Measurements from ENCODE around the gene ZNF346. TPM values are rescaled to one million over a fixed set of nuclear protein-coding genes. Genes with fewer than 3 reads are reported as not detected.
"Not testable (repeated sequence)": the region's sequence is repeated elsewhere in the genome, so short reads cannot be mapped to it uniquely, and the experiment has no call there.

The ZNF346 gene, protein sequence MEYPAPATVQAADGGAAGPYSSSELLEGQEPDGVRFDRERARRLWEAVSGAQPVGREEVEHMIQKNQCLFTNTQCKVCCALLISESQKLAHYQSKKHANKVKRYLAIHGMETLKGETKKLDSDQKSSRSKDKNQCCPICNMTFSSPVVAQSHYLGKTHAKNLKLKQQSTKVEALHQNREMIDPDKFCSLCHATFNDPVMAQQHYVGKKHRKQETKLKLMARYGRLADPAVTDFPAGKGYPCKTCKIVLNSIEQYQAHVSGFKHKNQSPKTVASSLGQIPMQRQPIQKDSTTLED
- polyA plus RNA-seq (ENCODE audit: insufficient read length in 12 of 12), result 10 to 100 TPM in 11 of 12 donors, not detected in 1; 11.6 to 28.9 (median 14.8) TPM
- long read RNA-seq, donor 1, transcript ZNF346-201 (7 exons, 2,314 nt), result major isoform, 5 of 7 reads
- long read RNA-seq, donor 1, partial matches to known transcripts, result 0 of 7 reads
- long read RNA-seq, donor 1, other reads (novel, unspliced or antisense), result 0 of 7 reads
- long read RNA-seq, donor 2, transcript ZNF346-201 (7 exons, 2,314 nt), result major isoform, 5 of 13 reads
- long read RNA-seq, donor 2, partial matches to known transcripts, result 8 of 13 reads
- long read RNA-seq, donor 2, other reads (novel, unspliced or antisense), result 0 of 13 reads
- long read RNA-seq, donor 3, partial matches to known transcripts, result 0 of 1 reads
- long read RNA-seq, donor 3, other reads (novel, unspliced or antisense), result 0 of 1 reads
- long read RNA-seq, donor 4, partial matches to known transcripts, result 0 of 1 reads
- long read RNA-seq, donor 4, other reads (novel, unspliced or antisense), result 0 of 1 reads
- long read RNA-seq, donor 5, partial matches to known transcripts, result 0 of 2 reads
- long read RNA-seq, donor 5, other reads (novel, unspliced or antisense), result 0 of 2 reads
- long read RNA-seq, donor 6, partial matches to known transcripts, result 5 of 6 reads
- long read RNA-seq, donor 6, other reads (novel, unspliced or antisense), result 0 of 6 reads
- long read RNA-seq, donor 7, partial matches to known transcripts, result 0 of 3 reads
- long read RNA-seq, donor 7, other reads (novel, unspliced or antisense), result 0 of 3 reads
- long read RNA-seq, donor 8, partial matches to known transcripts, result 0 of 3 reads
- long read RNA-seq, donor 8, other reads (novel, unspliced or antisense), result 0 of 3 reads
- long read RNA-seq, donor 9, partial matches to known transcripts, result 0 of 2 reads
- long read RNA-seq, donor 9, other reads (novel, unspliced or antisense), result 0 of 2 reads
- long read RNA-seq, donor 10, transcript ZNF346-201 (7 exons, 2,314 nt), result major isoform, 5 of 6 reads
- long read RNA-seq, donor 10, partial matches to known transcripts, result 0 of 6 reads
- long read RNA-seq, donor 10, other reads (novel, unspliced or antisense), result 0 of 6 reads
- long read RNA-seq, donor 11, partial matches to known transcripts, result 0 of 1 reads
- long read RNA-seq, donor 11, other reads (novel, unspliced or antisense), result 0 of 1 reads

DNA sequence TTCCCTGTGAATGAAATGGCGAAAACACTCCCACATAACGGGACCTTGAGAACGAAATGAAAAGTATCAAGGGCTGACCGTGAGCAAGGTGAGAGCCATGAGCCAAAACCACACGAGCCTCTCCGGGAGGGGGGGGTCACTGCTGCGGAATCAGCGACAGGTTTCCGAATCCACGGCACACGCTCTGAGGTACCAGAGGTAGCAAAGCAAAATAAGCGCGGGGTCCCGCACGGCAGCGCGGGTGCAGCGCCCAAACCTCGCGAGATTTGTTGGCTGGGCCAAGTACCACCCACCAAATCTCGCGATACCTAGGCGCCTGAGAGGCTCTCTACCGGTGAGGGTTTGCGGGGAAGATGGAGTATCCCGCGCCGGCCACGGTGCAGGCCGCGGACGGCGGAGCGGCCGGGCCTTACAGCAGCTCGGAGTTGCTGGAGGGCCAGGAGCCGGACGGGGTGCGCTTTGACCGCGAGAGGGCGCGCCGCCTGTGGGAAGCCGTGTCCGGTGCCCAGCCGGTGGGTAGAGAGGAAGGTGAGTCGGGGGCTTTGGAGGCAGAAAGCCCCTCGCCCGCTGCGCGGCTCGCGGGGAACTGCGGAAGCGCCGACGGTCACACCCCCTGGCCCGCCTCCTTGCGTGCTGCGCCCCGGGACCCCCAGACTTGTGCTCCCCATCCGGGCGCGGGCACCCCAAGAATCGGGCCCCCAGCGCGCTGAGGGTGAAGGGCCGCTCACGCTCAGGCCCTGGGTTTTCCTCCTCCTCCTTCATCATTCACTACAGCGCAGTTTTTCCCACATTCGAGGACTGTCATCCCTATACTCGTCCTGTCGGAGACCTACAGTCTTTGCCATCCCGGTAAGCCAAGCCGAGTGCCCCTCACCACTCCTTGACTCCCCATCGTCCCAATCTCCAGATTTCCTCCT is at the start of gene ZNF346:
Gene ZNF346 (plus strand): TSS at position 311 of the 917 bp plus-strand sequence. CDS start 43 bp downstream, at position 354.
- DNase-seq, result peak; percentile 95

DNA sequence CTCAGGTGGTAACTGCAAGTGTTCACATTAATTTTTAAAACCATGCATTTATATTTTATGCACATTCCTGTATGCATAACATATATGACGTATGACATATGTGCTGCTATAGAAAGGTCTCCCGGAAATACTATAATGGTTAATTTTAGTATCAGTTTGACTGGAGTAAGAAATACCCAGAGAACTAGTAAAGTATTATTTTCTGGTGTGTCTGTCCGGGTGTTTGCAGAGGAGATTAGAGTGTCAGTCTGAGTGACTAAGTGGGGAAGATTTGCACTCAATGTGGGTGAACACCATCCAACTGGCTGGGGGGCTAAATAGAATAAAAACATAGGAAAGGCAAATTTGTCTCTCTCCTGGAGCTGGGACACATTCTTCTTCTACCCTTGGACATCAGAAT is 42.8 kb upstream of the ZNF346 start:
- no peak for DNase-seq

DNA sequence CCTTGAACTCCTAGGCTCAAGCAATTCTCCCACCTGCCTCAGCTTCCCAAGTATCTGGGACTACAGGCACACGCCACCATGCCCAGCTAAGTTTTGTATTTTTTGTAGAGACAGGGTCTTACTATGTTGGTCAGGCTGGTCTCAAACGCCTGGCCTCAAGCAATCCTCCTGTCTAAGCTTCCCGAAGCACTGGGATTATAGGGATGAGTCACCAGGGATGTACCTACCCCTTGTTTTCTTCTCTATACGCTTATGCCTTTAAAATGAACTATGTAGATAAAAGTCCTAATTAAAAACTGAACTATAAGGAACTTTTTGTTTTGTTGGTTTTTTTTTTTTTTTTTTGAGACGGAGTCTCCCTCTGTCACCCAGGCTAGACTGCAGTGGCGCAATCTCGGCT is 41.7 kb upstream of the ZNF346 start:
- no peak for DNase-seq

DNA sequence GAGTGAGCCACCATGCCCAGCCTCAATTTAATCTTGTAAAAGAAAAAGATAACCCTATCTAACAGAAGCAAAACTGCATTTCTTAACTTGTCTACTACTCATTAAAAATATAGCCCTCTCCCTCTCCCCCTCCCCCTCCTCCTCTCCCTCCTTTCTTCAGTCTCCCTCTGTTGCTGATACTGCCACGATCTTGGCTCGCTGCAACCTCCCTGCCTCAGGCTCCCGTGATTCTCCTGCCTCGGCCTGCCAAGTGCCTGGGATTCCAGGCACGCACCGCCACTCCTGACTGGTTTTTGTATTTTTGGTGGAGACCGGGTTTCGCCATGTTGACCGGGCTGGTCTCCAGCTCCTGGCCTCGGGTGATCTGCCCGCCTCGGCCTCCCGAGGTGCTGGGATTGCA is 39.4 kb upstream of the ZNF346 start:
- not testable (repeated sequence) for DNase-seq

DNA sequence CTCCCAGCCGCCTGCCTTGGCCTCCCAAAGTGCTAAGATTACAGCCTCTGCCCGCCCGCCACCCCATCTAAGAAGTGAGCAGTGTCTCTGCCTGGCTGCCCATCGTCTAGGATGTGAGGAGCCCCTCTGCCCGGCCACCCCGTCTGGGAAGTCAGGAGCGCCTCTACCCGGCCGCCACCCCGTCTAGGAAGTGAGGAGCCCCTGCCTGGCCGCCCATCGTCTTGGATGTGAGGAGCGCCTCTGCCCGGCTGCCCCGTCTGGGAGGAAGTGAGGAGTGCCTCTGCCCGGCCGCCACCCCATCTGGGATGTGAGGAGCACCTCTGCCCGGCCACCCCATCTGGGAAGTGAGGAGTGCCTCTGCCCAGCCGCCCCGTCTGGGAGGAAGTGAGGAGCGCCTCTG is 38.9 kb upstream of the ZNF346 start:
- not testable (repeated sequence) for DNase-seq

DNA sequence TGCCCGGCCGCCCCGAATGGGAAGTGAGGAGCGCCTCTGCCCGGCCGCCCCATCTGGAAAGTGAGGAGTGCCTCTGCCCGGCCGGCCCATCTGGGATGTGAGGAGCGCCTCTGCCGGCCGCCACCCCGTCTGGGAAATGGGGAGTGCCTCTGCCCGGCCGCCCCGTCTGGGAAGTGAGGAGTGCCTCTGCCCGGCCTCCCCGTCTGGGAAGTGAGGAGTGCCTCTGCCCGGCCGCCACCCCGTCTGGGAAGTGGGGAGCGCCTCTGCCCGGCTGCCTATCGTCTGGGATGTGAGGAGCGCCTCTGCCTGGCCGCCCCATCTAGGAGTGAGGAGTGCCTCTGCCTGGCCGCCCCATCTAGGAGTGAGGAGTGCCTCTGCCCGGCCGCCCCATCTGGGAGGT is 38.3 kb upstream of the ZNF346 start:
- DNase-seq, result not testable (repeated sequence)

DNA sequence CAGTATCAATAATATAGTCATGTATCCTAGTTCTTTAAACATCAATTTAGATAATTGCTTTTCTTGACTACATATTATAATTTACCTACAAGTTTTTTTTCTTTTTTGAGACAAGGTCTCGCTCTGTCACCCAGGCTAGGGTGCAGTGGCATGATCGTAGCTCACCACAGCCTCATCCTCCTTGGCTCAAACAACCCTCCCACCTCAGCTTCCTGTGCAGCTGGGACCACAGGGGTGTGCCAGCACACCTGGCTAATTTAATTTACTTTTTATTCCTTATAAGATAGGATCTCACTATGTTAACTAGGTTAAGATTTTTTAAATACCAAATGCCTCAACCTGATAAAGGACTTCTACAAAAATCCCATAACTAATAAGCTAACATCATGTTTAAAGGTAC is 37.0 kb upstream of the ZNF346 start:
- no peak for DNase-seq

DNA sequence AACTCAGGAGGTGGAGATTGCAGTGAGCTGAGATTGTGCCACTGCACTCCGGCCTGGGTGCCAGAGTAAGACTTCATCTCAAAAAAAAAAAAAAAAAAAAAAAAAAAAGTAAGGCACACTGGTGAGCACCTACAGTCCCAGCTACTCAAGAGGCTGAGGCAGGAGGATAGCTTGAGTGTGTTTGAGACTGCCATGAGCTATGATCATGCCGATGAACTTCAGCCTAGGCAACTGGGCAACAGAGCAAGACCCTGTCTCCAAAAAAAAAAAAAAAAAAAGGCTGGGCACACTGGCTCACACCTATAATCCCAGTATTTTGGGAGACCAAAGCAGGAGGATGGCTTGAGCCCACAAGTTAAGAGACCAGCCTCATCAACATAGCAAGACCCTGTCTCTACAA is 36.2 kb upstream of the ZNF346 start:
- DNase-seq, result no peak

DNA sequence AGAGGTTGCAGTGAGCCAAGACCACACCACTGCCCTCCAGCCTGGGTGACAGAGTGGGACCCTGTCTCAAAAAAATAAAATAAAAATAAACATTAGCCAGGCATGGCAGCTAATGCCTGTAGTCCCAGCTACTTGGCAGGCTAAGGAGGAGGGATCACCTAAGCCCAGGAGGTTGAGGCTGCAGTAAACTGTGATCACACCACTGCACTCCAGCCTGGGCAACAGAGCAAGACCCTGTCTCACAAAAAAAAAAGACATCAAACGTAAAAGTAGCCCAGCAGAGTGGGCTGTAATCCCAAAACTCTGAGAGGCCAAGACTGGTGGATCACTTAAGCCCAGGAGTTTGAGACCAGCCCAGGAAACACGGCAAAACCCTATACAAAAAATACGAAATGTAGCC is 34.9 kb upstream of the ZNF346 start:
- no peak for DNase-seq

DNA sequence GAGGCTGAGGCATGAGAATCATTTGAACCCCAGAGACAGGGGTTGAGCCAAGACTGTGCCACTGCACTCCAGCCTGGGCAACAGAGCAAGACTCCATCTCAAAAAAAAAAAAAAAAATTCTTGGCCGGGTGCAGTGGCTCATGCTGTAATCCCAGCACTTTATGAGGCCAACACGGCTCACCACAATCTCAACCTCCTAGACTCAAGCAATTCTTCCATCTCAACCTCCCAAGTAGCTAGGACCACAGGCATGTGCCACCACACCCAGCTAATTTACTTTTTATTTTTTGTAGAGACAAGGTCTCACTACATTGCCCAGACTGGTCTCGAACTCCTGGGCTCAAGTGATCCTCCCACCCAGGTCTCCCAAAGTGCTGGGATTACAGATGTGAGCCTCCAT is 29.4 kb upstream of the ZNF346 start:
- not testable (repeated sequence) for DNase-seq

DNA sequence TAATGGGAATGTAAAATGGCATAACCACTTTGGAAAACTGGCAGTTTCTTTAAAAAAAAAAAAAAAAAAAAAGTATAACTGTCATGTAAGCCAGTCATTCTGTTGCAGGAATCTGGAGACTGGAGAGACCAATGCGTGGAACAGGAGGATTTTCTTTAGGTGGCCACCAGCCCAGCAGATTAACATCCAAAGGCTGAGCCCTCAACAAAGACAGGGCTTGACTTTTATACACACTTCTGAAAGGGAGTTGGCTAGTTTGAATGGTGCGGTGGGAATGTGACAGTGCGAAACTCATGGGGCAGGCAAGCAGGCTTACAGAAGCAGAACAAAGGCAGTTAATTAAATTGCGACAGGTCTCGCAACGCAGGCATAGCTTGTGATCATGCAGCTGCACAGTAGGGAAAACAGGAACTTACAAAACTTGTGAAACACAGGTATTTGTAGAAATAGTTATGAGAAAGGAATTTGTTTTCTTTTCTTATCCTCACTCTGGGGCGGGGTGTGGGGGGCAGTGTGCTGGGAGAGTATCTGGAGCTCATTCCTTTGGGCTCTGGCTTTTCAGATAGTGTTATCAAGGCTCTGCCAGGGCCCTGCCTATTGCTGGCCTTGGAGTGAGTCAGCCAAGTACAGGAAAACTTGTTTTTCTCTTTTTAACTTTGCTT is 27.9 kb upstream of the ZNF346 start:
- no peak for DNase-seq

DNA sequence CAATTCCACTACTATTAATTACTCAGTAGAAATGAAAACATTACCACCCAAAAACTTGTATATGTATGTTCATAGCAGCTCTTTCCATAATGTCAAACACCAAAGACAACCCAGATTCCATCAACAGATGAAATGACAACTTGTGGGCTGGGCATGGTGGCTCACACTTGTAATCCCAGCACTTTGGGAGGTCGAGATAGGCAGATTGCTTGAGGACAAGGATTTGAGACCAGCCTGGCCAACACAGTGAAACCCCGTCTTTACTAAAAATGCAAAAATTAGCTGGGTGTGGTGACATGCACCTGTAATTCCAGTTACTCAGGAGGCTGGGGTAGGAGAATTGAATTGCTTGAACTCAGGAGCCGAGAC is 27.4 kb upstream of the ZNF346 start:
- no peak for DNase-seq

DNA sequence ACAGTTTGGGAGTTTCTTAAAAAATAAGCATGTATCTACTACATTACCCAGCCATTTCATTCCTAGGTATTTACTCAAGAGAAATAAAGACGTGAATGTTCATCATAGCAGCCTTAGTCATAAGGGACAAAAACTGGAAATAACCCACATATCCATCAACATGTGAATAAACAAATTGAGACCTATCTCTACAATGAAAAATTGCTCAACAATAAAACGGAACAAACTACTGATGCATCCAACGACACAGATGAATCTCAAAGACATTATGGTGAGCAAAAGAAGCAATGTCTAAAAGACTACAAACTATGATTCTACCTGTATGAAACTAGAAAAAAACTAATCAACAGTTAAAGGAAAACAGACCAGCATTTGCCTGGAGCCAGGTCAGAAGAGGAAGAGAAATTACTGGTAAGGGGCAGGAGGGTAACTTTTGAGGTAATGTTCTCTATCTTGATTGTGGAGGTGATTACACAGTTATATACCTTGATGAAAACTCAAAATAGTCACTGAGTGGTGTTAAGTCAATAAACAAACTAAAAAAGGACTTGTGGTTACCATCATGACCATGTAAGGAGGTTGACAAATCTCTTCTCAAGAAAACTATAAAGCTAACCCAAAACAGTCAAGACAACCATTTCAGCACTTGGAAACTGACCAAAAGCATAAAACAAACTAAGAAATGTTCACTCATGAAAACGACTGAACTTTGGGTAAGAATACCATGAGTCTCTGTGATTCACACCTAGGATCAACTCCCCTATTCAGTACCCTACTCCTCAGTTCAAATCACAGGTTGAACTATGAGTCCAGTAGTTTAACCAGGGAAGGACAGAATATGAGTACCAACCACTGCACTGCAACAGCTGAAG is 26.4 kb upstream of the ZNF346 start:
- no peak for DNase-seq

DNA sequence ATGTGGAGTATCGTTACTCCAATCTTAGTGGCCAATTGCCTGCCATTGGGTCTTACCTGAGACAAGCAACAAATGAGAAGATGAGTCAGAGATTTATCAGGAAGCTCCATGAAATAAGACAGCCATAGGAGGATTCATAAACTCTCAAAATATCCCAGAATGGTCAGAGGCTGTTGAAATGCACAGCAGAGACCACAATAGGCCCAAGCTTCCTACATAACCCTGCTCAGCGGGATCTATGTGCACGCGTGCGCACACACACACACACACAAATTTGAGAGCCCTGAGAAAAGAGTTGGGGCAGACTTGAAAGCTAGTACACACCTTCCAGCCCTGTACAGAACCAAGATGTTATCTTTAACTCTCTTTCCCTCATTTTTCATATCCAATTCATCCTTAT is 25.7 kb upstream of the ZNF346 start:
- no peak for DNase-seq

DNA sequence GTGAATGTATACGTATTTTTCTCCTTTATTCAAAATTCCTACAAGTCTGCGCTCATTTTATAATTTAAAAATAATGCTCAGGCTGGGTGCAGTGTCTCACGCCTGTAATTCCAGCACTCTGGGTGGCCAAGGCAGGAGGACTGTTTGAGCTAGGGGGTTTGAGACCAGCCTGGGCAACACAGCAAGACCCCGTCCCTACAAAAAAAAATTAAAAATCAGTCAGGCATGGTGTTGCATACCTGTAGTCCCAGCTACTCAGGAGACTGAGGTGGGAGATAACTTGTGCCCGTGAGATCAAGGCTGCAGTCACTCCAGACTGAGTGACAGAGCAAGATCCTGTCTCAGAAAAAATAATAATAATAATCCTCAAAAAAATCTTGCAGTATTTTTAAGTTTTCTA is 23.7 kb upstream of the ZNF346 start:
- DNase-seq, result no peak

DNA sequence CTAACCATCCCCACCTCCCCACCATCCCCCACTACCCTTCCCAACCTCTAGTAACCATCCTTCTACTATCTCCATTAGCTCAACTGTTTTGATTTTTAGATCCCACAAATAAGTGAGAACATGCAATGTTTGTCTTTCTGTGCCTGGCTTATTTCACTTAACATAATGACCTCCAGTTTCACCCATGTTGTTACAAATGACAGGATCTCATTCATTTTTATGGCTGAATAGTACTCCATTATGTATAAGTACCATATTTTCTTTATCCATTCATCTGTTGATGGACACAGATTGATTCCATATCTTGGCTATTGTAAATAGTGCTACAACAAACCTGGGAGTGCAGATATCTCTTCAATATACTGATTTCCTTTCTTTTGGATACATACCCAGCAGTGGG is 23.0 kb upstream of the ZNF346 start:
- not testable (repeated sequence) for DNase-seq

DNA sequence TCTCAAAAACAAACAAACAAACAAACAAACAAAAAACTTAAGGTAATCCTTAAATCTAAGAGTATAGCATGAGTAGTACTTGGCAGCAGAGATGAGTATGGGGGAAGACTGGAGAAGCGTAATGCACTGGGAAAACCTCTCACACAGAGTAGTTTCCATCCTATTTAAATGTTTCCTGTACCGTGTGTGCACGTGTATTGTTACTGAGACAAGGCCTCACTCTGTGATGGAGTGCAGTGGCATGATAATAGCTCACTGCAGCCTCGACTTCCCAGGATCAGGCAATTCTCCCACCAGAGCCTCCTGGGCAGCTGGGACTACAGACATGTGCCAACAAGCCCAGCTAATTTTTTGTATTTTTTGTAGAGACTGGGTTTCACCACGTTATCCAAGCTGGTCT is 18.8 kb upstream of the ZNF346 start:
- no peak for DNase-seq

DNA sequence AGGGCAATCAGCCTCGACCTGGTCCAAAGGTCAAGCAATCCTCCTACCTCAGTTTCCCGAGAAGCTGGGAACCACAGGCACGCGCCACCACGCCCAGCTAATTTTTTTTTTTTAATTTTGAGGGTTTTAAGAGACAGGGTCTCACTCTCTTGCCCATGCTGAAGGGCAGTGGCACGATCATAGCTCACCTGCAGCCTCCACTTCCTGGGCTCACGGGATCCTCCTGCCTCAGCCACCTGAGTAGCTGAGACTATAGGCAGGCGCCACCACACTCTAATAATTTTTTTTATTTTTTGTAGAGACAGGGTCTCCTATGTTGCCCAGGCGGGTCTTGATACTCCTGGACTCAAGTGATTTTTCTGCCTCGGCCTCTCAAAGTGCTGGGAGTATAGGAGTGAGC is 17.5 kb upstream of the ZNF346 start:
- no peak for DNase-seq
